Stimulated activated CD4-positive, alpha-beta T cell treated with anti-CD3 and anti-CD28 coated beads, Interleukin-4, amount 100 ng/mL, for 4 hours (primary cell): ENCODE data around the gene MINDY3.
"Not testable (repeated sequence)": the region's sequence is repeated elsewhere in the genome, so short reads cannot be mapped to it uniquely, and the experiment has no call there.

Experiments used
- DNase-seq, 2 experiments: peaks; one replicate each; pipeline ENCODE4 v3.0.0-alpha.2; 2020

The MINDY3 gene

GRCh38 chr10:15764892-15765454 is 95.3 kb downstream of the MINDY3 start:
- DNase-seq, result no peak

GRCh38 chr10:15763006-15763405 is 97.3 kb downstream of the MINDY3 start:
- no peak for DNase-seq

- not testable (repeated sequence) for DNase-seq
These were observed 98.1 kb downstream of the MINDY3 start for GRCh38 chr10:15762239-15762638.

GRCh38 chr10:15761224-15761623 is 99.1 kb downstream of the MINDY3 start:
- not testable (repeated sequence) for DNase-seq

GRCh38 chr10:15760681-15761080 is 99.6 kb downstream of the MINDY3 start:
- no peak for DNase-seq

GRCh38 chr10:15759265-15759664 is 101.0 kb downstream of the MINDY3 start:
- no peak for DNase-seq

- no peak for DNase-seq
These were observed 101.7 kb downstream of the MINDY3 start for GRCh38 chr10:15758618-15759017.

- DNase-seq, result no peak
These were observed 105.4 kb downstream of the MINDY3 start for GRCh38 chr10:15754937-15755336.

- no peak for DNase-seq
These were observed 109.3 kb downstream of the MINDY3 start for GRCh38 chr10:15751046-15751445.

GRCh38 chr10:15748126-15748525 is 112.2 kb downstream of the MINDY3 start:
- no peak for DNase-seq

- no peak for DNase-seq
These were observed 112.7 kb downstream of the MINDY3 start for GRCh38 chr10:15747632-15748031.

GRCh38 chr10:15745751-15746150 is 114.6 kb downstream of the MINDY3 start:
- no peak for DNase-seq

GRCh38 chr10:15744217-15744865 is 116.0 kb downstream of the MINDY3 start:
- DNase-seq, result peak; percentile 10 to 21

GRCh38 chr10:15743443-15743842 is 116.9 kb downstream of the MINDY3 start:
- DNase-seq, result no peak

GRCh38 chr10:15742836-15743235 is 117.5 kb downstream of the MINDY3 start:
- no peak for DNase-seq

- no peak for DNase-seq
These were observed 118.2 kb downstream of the MINDY3 start for GRCh38 chr10:15742102-15742501.

GRCh38 chr10:15741581-15741980 is 118.7 kb downstream of the MINDY3 start:
- DNase-seq, result no peak

GRCh38 chr10:15740261-15740660 is 120.0 kb downstream of the MINDY3 start:
- DNase-seq, result no peak

- no peak for DNase-seq
These were observed 120.9 kb downstream of the MINDY3 start for GRCh38 chr10:15739254-15739970.

- no peak for DNase-seq
These were observed 121.9 kb downstream of the MINDY3 start for GRCh38 chr10:15738270-15738925.

- DNase-seq, result no peak
These were observed 122.7 kb downstream of the MINDY3 start for GRCh38 chr10:15737656-15738055.

- DNase-seq, result no peak
These were observed 124.5 kb downstream of the MINDY3 start for GRCh38 chr10:15735763-15736162.

GRCh38 chr10:15730341-15730740 is 130.0 kb downstream of the MINDY3 start:
- DNase-seq, result no peak

GRCh38 chr10:15729890-15730289 is 130.4 kb downstream of the MINDY3 start:
- DNase-seq, result no peak
